ENCODE results near the gene ANKRD16. TPM values are rescaled to one million over a fixed set of nuclear protein-coding genes. Genes with fewer than 3 reads are reported as not detected.
A peak's percentile ranks its signal among the peaks of the same experiment; 100 is the strongest.

ANKRD16 gene
- total and polyA plus RNA-seq, 8 donors: 2.2 to 233 (median 8.2) TPM

DNA sequence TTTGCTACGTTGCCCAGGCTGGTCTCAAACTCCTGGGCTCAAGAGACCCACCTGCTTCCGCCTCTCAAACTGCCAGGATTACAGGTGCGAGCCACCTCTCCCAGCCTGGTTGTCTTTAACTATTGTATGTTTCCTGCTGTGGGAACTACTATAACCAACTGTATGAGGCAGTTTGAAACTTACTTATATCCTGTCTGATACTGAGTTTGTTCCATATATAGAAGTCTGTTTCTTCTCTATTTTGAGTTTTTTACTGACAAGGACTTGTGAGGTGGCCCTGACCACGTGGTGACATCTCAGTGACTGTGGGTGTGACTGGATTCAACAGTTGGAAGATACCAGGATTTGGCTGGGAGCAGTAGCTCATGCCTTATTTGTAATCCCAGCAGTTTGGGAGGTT is 14.5 kb upstream of the ANKRD16 start:
- DNase-seq: no peak
- intact Hi-C loops (cut with DNase I; ENCODE audit: low total_unique reads): no loop called here
- peak overlapping the region in 1 of 5 donors; percentile 58 for H3K27ac ChIP-seq

DNA sequence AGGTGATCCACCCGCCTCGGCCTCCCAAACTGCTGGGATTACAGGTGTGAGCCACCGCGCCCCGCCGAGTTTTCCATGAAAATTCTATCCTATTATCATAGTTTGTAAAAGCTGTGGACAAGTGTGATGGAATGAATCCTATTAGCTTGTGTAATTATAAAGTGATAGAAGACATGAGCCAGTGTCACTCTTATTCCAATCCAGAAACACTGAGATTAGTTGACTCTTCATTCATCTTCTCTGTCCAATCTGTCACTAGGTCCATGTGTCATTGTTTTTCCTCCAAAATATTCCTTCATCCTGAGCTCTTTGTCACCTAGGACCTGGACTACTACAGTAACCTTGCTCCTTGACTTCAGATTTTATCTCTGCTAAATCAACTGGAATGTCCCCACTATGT is 13.9 kb upstream of the ANKRD16 start:
- Histone ChIP-seq H3K27ac (no peak overlapping the region), H3K4me3 (no peak overlapping the region), H3K4me1 (peaks cover 0 to 18% (median 4%) of the 10 kb centered on the region in 4 donors), H3K9me3 (peaks cover 0 to under 1% (median 0%) of the 10 kb centered on the region in 4 donors), H3K36me3 (peaks cover under 1 to 40% (median 35%) of the 10 kb centered on the region in 4 donors), H3K27me3 (no peaks in the 10 kb centered on the region)
- WGBS, 5 donors: 94 to 98% (median 96%) methylated on average over 6 of the region's 6 CpGs
- DNase-seq: peak in 1 of 2 donors; percentile 7
- TF ChIP-seq POLR2AphosphoS5 (IDR thresholded peaks at IDR 0.05): no peak
- TF ChIP-seq EP300 (IDR thresholded peaks at IDR 0.05): no peak
- TF ChIP-seq POLR2A (IDR thresholded peaks at IDR 0.05): no peak
- TF ChIP-seq, protein P1, sequence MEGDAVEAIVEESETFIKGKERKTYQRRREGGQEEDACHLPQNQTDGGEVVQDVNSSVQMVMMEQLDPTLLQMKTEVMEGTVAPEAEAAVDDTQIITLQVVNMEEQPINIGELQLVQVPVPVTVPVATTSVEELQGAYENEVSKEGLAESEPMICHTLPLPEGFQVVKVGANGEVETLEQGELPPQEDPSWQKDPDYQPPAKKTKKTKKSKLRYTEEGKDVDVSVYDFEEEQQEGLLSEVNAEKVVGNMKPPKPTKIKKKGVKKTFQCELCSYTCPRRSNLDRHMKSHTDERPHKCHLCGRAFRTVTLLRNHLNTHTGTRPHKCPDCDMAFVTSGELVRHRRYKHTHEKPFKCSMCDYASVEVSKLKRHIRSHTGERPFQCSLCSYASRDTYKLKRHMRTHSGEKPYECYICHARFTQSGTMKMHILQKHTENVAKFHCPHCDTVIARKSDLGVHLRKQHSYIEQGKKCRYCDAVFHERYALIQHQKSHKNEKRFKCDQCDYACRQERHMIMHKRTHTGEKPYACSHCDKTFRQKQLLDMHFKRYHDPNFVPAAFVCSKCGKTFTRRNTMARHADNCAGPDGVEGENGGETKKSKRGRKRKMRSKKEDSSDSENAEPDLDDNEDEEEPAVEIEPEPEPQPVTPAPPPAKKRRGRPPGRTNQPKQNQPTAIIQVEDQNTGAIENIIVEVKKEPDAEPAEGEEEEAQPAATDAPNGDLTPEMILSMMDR (IDR thresholded peaks at IDR 0.05): no peak
- intact Hi-C loops (cut with DNase I; ENCODE audit: low total_unique reads): no loop called here

More for the DNA sequence above, 14.5 kb upstream of the ANKRD16 start:
- Histone ChIP-seq H3K36me3 (peaks cover 7 to 45% (median 39%) of the 10 kb centered on the region in 4 donors), H3K9me3 (no peaks in the 10 kb centered on the region), H3K27me3 (no peaks in the 10 kb centered on the region), H3K4me1 (peaks cover 0 to 18% (median 4%) of the 10 kb centered on the region in 4 donors), H3K4me3 (no peak overlapping the region)
- WGBS, 5 donors: 62 to 80% (median 73%) methylated on average over 4 of the region's 4 CpGs
- TF ChIP-seq POLR2AphosphoS5 (IDR thresholded peaks at IDR 0.05): no peak
- no peak for TF ChIP-seq POLR2A (IDR thresholded peaks at IDR 0.05)
- TF ChIP-seq EP300 (IDR thresholded peaks at IDR 0.05): no peak
- TF ChIP-seq, protein P1 (IDR thresholded peaks at IDR 0.05): no peak

DNA sequence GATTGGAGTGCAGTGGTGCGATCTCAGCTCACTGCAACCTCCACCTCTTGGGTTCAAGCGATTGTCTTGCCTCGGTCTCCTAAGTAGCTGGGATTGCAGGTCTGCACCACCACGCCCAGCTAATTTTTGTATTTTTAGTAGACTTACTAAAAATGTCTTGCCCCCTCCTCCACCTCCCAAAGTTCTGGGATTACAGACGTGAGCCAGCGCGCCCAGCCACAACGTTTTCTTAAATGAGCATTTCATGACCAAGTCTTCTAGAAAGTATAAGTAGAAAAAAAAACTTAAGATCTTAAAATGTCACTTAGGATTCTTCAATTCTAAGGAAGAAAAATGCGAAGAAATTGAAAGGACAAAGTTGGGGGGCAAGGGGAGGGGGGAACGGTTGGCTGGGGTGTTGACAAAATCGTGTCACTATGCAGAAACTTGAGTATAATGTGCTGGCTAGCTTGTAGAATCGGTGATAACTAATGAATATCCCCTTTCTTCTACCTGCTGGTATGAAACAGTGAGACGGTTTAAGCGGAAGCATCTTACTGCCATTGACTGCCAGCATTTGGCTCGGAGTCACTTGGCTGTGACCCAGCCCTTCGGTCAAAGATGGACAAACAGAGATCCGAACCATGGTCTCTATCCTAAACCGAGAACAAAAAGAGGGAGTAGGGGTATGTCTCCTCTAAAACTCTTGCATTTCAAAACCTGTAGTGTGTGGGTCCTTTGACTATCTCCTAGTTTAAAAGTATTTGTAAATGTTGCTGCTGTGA is 13.0 kb upstream of the ANKRD16 start:
- H3K4me3 ChIP-seq: no peak overlapping the region
- no peak for DNase-seq
- peaks cover 0 to 47% (median 36%) of the 10 kb centered on the region in 4 donors for H3K36me3 ChIP-seq
- H3K4me1 ChIP-seq: peaks cover 0 to 18% (median 4%) of the 10 kb centered on the region in 4 donors
- TF ChIP-seq POLR2AphosphoS5 (IDR thresholded peaks at IDR 0.05) (no peak), POLR2A (IDR thresholded peaks at IDR 0.05) (no peak), EP300 (IDR thresholded peaks at IDR 0.05) (no peak)
- TF ChIP-seq, protein P1 (IDR thresholded peaks at IDR 0.05): no peak
- H3K27me3 ChIP-seq: no peaks in the 10 kb centered on the region
- 85 to 92% (median 91%) methylated on average over 18 of the region's 18 CpGs for WGBS, 5 donors
- H3K9me3 ChIP-seq: peaks cover 0 to 10% (median 6%) of the 10 kb centered on the region in 4 donors
- intact Hi-C loops (cut with DNase I; ENCODE audit: low total_unique reads): no loop called here
- H3K27ac ChIP-seq: no peak overlapping the region

DNA sequence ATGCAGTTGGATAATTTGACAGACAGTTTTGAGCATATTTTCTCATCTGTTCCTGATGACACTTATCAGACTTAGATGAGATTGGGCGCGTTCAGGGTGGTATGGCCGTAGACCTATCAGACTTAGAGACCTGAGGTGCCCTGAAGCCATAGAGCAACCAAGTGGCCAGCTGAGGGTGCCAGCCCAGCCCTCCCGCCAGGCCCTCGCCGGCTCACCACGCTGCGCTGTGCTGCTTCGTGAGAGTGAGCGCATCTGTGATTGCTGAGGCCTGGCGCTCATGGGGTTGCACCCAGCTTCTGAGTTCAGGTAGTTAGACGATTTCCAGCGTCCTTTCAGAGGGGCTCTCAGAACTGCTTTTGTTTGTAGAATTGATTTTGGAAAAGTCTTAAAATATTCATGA is 10.6 kb upstream of the ANKRD16 start:
- no peak overlapping the region for H3K27ac ChIP-seq
- H3K4me1 ChIP-seq: peaks cover 0 to 9% (median 0%) of the 10 kb centered on the region in 4 donors
- peak in 1 of 2 donors; percentile 18 for DNase-seq
- peaks cover 0 to 10% (median 6%) of the 10 kb centered on the region in 4 donors for H3K9me3 ChIP-seq
- intact Hi-C loops (cut with DNase I; ENCODE audit: low total_unique reads): no loop called here
- H3K4me3 ChIP-seq: no peak overlapping the region
- H3K36me3 ChIP-seq: peaks cover 0 to 46% (median 31%) of the 10 kb centered on the region in 4 donors
- no peaks in the 10 kb centered on the region for H3K27me3 ChIP-seq
- TF ChIP-seq EP300 (IDR thresholded peaks at IDR 0.05) (no peak), POLR2A (IDR thresholded peaks at IDR 0.05) (no peak), POLR2AphosphoS5 (IDR thresholded peaks at IDR 0.05) (no peak)
- TF ChIP-seq, protein P1 (IDR thresholded peaks at IDR 0.05): no peak
- 95 to 97% (median 96%) methylated on average over 12 to 13 of the region's 13 CpGs for WGBS, 5 donors

Measured in stomach (tissue), 9 donors.